Mucosa of descending colon (tissue), 3 donors: ENCODE results near the gene ALKBH8. TPM values are rescaled to one million over a fixed set of nuclear protein-coding genes. Genes with fewer than 3 reads are reported as not detected.
"Not testable (repeated sequence)": the region's sequence is repeated elsewhere in the genome, so short reads cannot be mapped to it uniquely, and the experiment has no call there.

Experiments used
- ATAC-seq: fragments of 200-7000 bp; cut with Tn5 transposase; one replicate; pipeline ENCODE4 v1.9.1; 2020; ENCODE audit warnings: mild to moderate bottlenecking, moderate library complexity
- DNase-seq, 3 donors: peaks; one replicate each; pipeline ENCODE4 v3.0.0-alpha.2; 2020
- H3K36me3 ChIP-seq: fragments of 200-600 bp; one replicate; pipeline ENCODE4 v1.8.0; 2021; ENCODE audit warnings: low read depth, mild to moderate bottlenecking
- H3K4me1 ChIP-seq: fragments of 200-600 bp; one replicate; pipeline ENCODE4 v1.8.0; 2021; ENCODE audit warnings: low read depth, mild to moderate bottlenecking
- H3K4me3 ChIP-seq: fragments of 200-600 bp; one replicate; pipeline ENCODE4 v1.8.0; 2021; ENCODE audit warnings: mild to moderate bottlenecking
- H3K9me3 ChIP-seq: fragments of 200-600 bp; one replicate; pipeline ENCODE4 v1.8.0; 2021; ENCODE audit warnings: mild to moderate bottlenecking
- CTCF ChIP-seq: fragments of 200-600 bp; IDR thresholded peaks from one replicate; pipeline ENCODE4 v1.8.0; 2022; ENCODE audit warnings: antibody characterized with exemption, mild to moderate bottlenecking
- intact Hi-C, 2 donors: fragments of 100-400 bp; cut with DNase I in 1 of 2; cut with micrococcal nuclease in 1 of 2; formaldehyde crosslinking; loops; one replicate each; pipeline versions ENCODE4 v1.11.0 to v1.11.1; 2022; cut with DNase I, micrococcal nuclease
- total RNA-seq, 3 donors: library from RNA; stranded (reverse); fragmentation: NEBNext Ultra II Directional in 2 of 3; extraction: Animal tissue kit (Norgen Biotek cat#: 25700) in 2 of 3; gene quantifications; one replicate each; pipeline versions ENCODE4 v1.2.1 to v1.2.4, GENCODE V29; 2021 to 2023
- donor health status: DM: no; HTN: no; CAD: no; lungs with moderate emphysema.
- donor health status: DM: no; HTN: no; CAD: no.
- donor health status: DM: no; HTN: yes; CAD: no.

The ALKBH8 gene
- total RNA-seq, 3 donors from 2014 or later, result 5.3 to 6.1 (median 6.0) TPM

GRCh38 chr11:107477820-107478219 is 87.7 kb downstream of the ALKBH8 start:
- no peak for TF ChIP-seq CTCF
- Histone ChIP-seq H3K36me3 (no peaks in the 10 kb centered on the region), H3K4me3 (no peak overlapping the region), H3K4me1 (no peaks in the 10 kb centered on the region), H3K9me3 (no peaks in the 10 kb centered on the region)
- ATAC-seq (no peak), DNase-seq (no peak)
- intact Hi-C loops, result no loop called here

- no peak overlapping the region for H3K4me3 ChIP-seq
- H3K36me3 ChIP-seq, result no peaks in the 10 kb centered on the region
- TF ChIP-seq CTCF, result no peak
- no peaks in the 10 kb centered on the region for H3K4me1 ChIP-seq
- DNase-seq (no peak), ATAC-seq (no peak)
- H3K9me3 ChIP-seq, result no peaks in the 10 kb centered on the region
- intact Hi-C loops, result no loop called here
These were observed 91.7 kb downstream of the ALKBH8 start for GRCh38 chr11:107473792-107474191.

- ATAC-seq, result no peak
- no peak for TF ChIP-seq CTCF
- intact Hi-C loops, result no loop called here
- Histone ChIP-seq H3K9me3 (no peaks in the 10 kb centered on the region), H3K36me3 (no peaks in the 10 kb centered on the region), H3K4me3 (no peak overlapping the region), H3K4me1 (no peaks in the 10 kb centered on the region)
- DNase-seq, result no peak
These were observed 92.6 kb downstream of the ALKBH8 start for GRCh38 chr11:107472966-107473365.

GRCh38 chr11:107468596-107468995 is 96.9 kb downstream of the ALKBH8 start:
- TF ChIP-seq CTCF, result no peak
- Histone ChIP-seq H3K4me1 (no peaks in the 10 kb centered on the region), H3K4me3 (no peak overlapping the region), H3K36me3 (no peaks in the 10 kb centered on the region), H3K9me3 (no peaks in the 10 kb centered on the region)
- intact Hi-C loops, result no loop called here
- ATAC-seq (no peak), DNase-seq (no peak)

- H3K4me1 ChIP-seq, result no peaks in the 10 kb centered on the region
- no peak for TF ChIP-seq CTCF
- intact Hi-C loops, result no loop called here
- no peak for DNase-seq
- ATAC-seq, result no peak
- no peaks in the 10 kb centered on the region for H3K36me3 ChIP-seq
- no peaks in the 10 kb centered on the region for H3K9me3 ChIP-seq
- H3K4me3 ChIP-seq, result no peak overlapping the region
These were observed 97.8 kb downstream of the ALKBH8 start for GRCh38 chr11:107467696-107468095.

GRCh38 chr11:107466275-107466866 is 99.2 kb downstream of the ALKBH8 start:
- ATAC-seq, intact Hi-C loops, H3K4me3 ChIP-seq, H3K9me3 ChIP-seq, H3K4me1 ChIP-seq, H3K36me3 ChIP-seq, DNase-seq: not testable (repeated sequence)
